Measurements from ENCODE around the gene SLIT3.

The SLIT3 gene

DNA sequence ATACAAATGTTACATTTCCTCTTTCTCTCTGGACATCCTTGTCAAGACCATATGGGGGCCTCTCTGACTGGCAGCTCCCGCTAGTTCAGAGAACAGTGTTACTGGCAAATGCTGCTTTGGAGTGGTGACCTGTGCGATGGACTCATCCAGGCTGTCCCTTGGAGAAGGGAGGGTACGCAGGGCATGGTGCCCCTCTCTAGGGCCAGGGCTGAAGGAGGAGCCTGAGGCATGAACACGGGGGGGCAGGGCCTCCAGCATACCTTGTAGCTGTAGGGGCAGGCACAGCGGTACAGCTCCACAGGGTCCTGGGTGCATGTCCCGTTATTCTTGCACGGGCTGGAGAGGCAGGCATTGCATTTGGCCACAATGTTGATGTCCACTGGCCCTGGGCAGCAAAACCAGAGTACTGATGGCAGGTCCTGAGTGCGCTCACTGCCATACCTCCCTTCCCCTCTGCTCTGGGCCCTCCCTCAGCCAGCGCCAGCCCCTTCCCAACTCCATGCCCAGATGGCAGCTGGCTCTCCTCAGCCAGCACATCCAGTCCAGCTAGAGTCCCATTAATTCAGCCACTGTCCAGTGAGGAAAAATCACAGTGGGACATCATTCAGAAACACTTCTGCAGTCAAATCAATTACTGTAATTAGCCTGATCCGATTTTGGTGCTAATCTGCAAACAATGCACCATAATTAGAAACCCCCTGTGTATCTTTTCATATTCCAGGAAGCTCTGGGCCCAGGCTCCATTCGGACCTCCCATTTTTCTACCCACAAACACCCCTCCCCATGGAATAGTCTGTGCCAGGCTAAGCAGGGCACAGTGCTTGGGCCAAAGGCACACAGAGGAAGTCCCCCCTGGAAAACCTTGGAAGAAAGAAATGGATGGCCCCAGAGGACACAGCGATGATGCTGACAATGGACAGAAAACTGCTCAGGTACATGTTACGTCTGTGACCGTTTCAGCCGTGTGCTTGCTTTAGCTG, 592.9 kb downstream of the SLIT3 start:
- Histone ChIP-seq H3K9ac (ENCODE audit: low read depth in 1 of 2, low read length in 2 of 2) (no peak overlapping the region), H3K9me3 (ENCODE audit: control insufficient read depth in 2 of 2, low read length in 2 of 2) (no peaks in the 10 kb centered on the region), H3K27me3 (ENCODE audit: control insufficient read depth in 2 of 2, insufficient read depth in 2 of 2, low read length in 2 of 2) (no peaks in the 10 kb centered on the region), H3K4me1 (ENCODE audit: control insufficient read depth in 2 of 2, insufficient read depth in 2 of 2, low read length in 2 of 2) (no peaks in the 10 kb centered on the region), H3K27ac (ENCODE audit: low read depth in 2 of 2, low read length in 2 of 2) (no peak overlapping the region), H3K4me3 (ENCODE audit: low read length in 2 of 2) (no peak overlapping the region), H3K36me3 (ENCODE audit: control insufficient read depth in 2 of 2, insufficient read depth in 2 of 2, low read length in 2 of 2) (peaks cover under 1 to 1% of the 10 kb centered on the region in 2 donors)

DNA sequence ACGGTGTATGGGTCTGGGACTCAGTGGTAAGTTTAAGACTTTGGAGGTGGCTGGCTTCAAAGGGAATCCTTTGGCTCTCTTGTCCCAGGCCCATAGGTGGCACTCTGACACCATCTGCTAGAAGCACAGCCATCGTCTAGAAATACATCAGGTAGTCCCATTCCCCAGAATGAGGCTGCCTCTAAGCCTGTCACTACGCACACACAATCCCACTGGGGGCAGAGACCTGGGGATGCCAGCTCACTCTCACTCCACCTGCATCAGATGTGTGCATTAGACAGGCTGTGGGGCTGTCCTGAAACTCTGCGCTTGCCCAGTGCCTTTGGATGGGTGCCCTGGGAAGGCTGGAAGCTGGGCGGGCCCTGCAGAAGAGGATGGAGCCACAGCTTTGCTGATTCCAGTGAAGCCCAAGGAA, 594.3 kb downstream of the SLIT3 start:
- no peak overlapping the region for H3K4me3 ChIP-seq (ENCODE audit: low read length in 2 of 2)
- no peak overlapping the region for H3K27ac ChIP-seq (ENCODE audit: low read depth in 2 of 2, low read length in 2 of 2)
- H3K36me3 ChIP-seq (ENCODE audit: control insufficient read depth in 2 of 2, insufficient read depth in 2 of 2, low read length in 2 of 2), result peaks cover 1 to 2% of the 10 kb centered on the region in 2 donors
- no peaks in the 10 kb centered on the region for H3K4me1 ChIP-seq (ENCODE audit: control insufficient read depth in 2 of 2, insufficient read depth in 2 of 2, low read length in 2 of 2)
- no peaks in the 10 kb centered on the region for H3K27me3 ChIP-seq (ENCODE audit: control insufficient read depth in 2 of 2, insufficient read depth in 2 of 2, low read length in 2 of 2)
- H3K9me3 ChIP-seq (ENCODE audit: control insufficient read depth in 2 of 2, low read length in 2 of 2), result no peaks in the 10 kb centered on the region
- no peak overlapping the region for H3K9ac ChIP-seq (ENCODE audit: low read depth in 1 of 2, low read length in 2 of 2)

DNA sequence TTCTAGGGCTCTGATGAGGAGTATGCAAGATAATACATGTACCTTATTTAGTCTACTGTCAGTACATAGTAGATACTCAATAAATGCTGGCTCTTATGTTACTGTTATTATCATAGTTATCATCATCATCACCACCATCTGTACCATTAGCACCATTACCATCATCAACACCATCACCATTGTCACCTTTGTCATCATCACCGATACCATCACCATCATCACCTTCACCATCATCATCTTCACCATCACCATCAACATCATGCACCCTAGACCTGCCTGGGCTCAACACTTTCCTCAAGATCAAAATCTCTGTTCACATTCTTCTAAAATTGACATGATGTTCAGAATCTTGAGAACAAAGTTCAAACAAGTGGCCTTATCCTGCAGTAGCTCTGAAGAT, 595.6 kb downstream of the SLIT3 start:
- Histone ChIP-seq H3K36me3 (ENCODE audit: control insufficient read depth in 2 of 2, insufficient read depth in 2 of 2, low read length in 2 of 2) (peaks cover 1 to 2% of the 10 kb centered on the region in 2 donors), H3K9me3 (ENCODE audit: control insufficient read depth in 2 of 2, low read length in 2 of 2) (no peaks in the 10 kb centered on the region), H3K27me3 (ENCODE audit: control insufficient read depth in 2 of 2, insufficient read depth in 2 of 2, low read length in 2 of 2) (no peaks in the 10 kb centered on the region), H3K9ac (ENCODE audit: low read depth in 1 of 2, low read length in 2 of 2) (no peak overlapping the region), H3K27ac (ENCODE audit: low read depth in 2 of 2, low read length in 2 of 2) (no peak overlapping the region), H3K4me1 (ENCODE audit: control insufficient read depth in 2 of 2, insufficient read depth in 2 of 2, low read length in 2 of 2) (no peaks in the 10 kb centered on the region), H3K4me3 (ENCODE audit: low read length in 2 of 2) (no peak overlapping the region)

DNA sequence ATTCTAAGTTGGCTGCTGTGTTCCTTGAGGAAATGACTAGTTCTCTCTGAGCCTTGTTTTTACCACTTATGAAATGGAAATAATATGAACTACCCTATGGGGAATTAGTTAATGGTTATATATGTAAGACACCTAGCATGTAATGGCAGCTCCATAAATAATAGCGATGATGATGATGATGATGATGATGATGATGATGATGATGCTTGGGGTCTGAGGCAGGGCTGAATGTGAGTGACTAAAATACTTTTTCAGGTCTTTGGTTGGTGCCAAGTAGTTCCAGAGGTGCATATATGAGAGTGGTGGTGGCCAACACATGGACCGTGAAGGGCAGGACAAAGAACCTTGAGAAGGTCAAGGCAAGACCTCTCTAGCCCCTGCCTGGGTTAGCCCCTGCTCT, 598.4 kb downstream of the SLIT3 start:
- peaks cover 0 to 3% of the 10 kb centered on the region in 2 donors for H3K4me1 ChIP-seq (ENCODE audit: control insufficient read depth in 2 of 2, insufficient read depth in 2 of 2, low read length in 2 of 2)
- no peaks in the 10 kb centered on the region for H3K9me3 ChIP-seq (ENCODE audit: control insufficient read depth in 2 of 2, low read length in 2 of 2)
- H3K4me3 ChIP-seq (ENCODE audit: low read length in 2 of 2), result no peak overlapping the region
- H3K27ac ChIP-seq (ENCODE audit: low read depth in 2 of 2, low read length in 2 of 2), result no peak overlapping the region
- no peaks in the 10 kb centered on the region for H3K27me3 ChIP-seq (ENCODE audit: control insufficient read depth in 2 of 2, insufficient read depth in 2 of 2, low read length in 2 of 2)
- H3K9ac ChIP-seq (ENCODE audit: low read depth in 1 of 2, low read length in 2 of 2), result no peak overlapping the region
- peaks cover 1 to 2% of the 10 kb centered on the region in 2 donors for H3K36me3 ChIP-seq (ENCODE audit: control insufficient read depth in 2 of 2, insufficient read depth in 2 of 2, low read length in 2 of 2)

DNA sequence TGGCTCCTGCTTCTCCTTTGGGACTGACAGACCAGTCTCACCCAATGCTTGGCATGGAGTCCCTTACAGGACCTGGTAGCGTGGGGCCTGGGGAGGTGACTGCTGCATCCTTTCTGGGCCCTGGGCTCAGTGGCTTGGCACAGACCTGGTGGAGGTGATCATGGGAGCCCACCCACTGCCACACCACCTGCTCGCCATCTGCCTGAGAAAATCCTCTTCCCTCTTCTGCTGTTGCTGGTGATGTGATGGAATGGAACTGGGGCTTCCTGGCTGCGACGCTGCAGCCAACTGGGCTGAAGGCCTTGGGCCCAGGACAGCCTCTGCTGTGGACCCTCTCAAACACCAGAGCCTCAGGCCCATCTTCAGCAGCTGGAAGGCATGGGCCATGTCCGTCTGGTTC, 599.3 kb downstream of the SLIT3 start:
- H3K4me3 ChIP-seq (ENCODE audit: low read length in 2 of 2), result no peak overlapping the region
- H3K27me3 ChIP-seq (ENCODE audit: control insufficient read depth in 2 of 2, insufficient read depth in 2 of 2, low read length in 2 of 2), result no peaks in the 10 kb centered on the region
- H3K36me3 ChIP-seq (ENCODE audit: control insufficient read depth in 2 of 2, insufficient read depth in 2 of 2, low read length in 2 of 2), result peaks cover under 1 to 2% of the 10 kb centered on the region in 2 donors
- H3K27ac ChIP-seq (ENCODE audit: low read depth in 2 of 2, low read length in 2 of 2), result no peak overlapping the region
- H3K4me1 ChIP-seq (ENCODE audit: control insufficient read depth in 2 of 2, insufficient read depth in 2 of 2, low read length in 2 of 2), result peaks cover 0 to 3% of the 10 kb centered on the region in 2 donors
- H3K9me3 ChIP-seq (ENCODE audit: control insufficient read depth in 2 of 2, low read length in 2 of 2), result no peaks in the 10 kb centered on the region
- H3K9ac ChIP-seq (ENCODE audit: low read depth in 1 of 2, low read length in 2 of 2), result no peak overlapping the region

DNA sequence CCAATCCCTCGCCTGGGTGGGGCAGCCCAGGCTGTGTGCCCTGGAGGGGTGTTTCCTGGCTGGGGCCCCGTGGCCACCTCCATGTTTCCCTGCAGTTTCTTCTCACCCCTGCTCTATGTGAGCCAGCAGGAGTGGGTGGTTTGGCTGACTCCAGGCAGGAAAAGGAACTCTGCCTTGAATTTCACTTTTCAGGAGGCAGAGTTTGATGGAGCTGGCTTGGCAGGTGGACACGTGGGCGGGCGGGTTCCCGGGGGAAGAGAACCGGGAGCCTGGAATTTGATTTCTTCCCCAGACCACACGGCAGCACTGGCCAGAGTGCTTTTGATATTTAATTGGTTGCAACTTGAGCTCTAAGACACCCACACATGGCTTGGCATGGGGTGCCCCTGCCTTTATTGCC, 601.9 kb downstream of the SLIT3 start:
- no peaks in the 10 kb centered on the region for H3K9me3 ChIP-seq (ENCODE audit: control insufficient read depth in 2 of 2, low read length in 2 of 2)
- H3K9ac ChIP-seq (ENCODE audit: low read depth in 1 of 2, low read length in 2 of 2), result no peak overlapping the region
- no peak overlapping the region for H3K27ac ChIP-seq (ENCODE audit: low read depth in 2 of 2, low read length in 2 of 2)

DNA sequence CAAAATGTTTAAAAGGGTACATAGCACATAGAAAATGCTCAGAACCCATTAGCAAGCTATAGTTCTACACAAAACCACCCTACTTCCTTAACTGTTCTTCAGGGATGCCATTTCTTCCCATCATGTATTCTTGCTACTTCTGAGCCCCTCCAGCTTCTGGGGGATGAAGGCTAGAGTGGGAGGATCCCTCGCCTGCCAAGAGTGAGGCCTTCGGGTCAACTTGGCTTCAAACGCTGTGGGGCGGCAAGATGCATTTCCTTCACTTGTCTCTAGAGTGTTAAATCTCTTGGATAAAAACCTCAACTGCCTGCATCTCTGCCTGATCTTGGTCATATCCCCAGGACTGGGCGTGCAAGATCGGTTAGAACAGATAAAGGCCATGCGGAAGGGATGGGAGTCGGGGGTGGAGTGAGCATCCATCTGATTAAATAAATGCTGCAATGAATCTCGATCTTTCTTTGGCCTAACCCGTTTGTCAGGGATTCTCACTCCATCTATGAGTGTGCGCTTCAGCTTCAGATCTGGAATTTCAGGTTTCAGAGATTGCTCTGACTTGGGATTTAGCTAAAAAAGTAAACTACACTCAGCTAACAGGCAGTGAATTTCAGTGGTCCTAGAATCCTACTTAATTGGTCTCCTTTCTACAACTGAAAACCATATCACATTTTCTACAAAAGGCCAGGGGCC, 603.8 kb downstream of the SLIT3 start:
- Histone ChIP-seq H3K4me1 (ENCODE audit: control insufficient read depth in 2 of 2, insufficient read depth in 2 of 2, low read length in 2 of 2) (peaks cover 0 to 3% of the 10 kb centered on the region in 2 donors), H3K27ac (ENCODE audit: low read depth in 2 of 2, low read length in 2 of 2) (no peak overlapping the region), H3K27me3 (ENCODE audit: control insufficient read depth in 2 of 2, insufficient read depth in 2 of 2, low read length in 2 of 2) (no peaks in the 10 kb centered on the region), H3K9me3 (ENCODE audit: control insufficient read depth in 2 of 2, low read length in 2 of 2) (no peaks in the 10 kb centered on the region), H3K36me3 (ENCODE audit: control insufficient read depth in 2 of 2, insufficient read depth in 2 of 2, low read length in 2 of 2) (no peaks in the 10 kb centered on the region), H3K4me3 (ENCODE audit: low read length in 2 of 2) (no peak overlapping the region), H3K9ac (ENCODE audit: low read depth in 1 of 2, low read length in 2 of 2) (no peak overlapping the region)

More for the DNA sequence above, 601.9 kb downstream of the SLIT3 start:
- Histone ChIP-seq H3K27me3 (ENCODE audit: control insufficient read depth in 2 of 2, insufficient read depth in 2 of 2, low read length in 2 of 2) (no peaks in the 10 kb centered on the region), H3K36me3 (ENCODE audit: control insufficient read depth in 2 of 2, insufficient read depth in 2 of 2, low read length in 2 of 2) (peaks cover 0 to 2% of the 10 kb centered on the region in 2 donors), H3K4me1 (ENCODE audit: control insufficient read depth in 2 of 2, insufficient read depth in 2 of 2, low read length in 2 of 2) (peaks cover 0 to 3% of the 10 kb centered on the region in 2 donors), H3K4me3 (ENCODE audit: low read length in 2 of 2) (no peak overlapping the region)

DNA sequence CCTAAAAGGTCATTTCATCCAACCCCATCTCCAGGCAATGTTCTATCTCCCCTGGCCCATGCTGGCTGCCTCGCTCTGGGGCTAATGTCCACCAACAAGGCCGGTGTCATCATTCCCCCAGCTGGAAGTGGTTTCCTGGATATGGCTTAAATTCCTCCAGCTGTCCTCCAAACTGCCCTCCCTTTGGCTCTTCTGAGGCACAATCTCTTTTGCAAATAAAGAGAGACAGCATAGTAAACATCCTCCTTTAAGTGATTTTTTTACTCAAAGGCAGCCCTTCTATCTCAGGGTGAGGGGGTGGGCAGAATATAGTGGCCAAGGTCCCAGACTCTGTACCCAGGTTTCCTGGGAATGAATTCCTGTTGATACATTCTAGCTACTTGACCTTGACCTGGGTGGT, 604.3 kb downstream of the SLIT3 start:
- Histone ChIP-seq H3K4me3 (ENCODE audit: low read length in 2 of 2) (no peak overlapping the region), H3K27me3 (ENCODE audit: control insufficient read depth in 2 of 2, insufficient read depth in 2 of 2, low read length in 2 of 2) (no peaks in the 10 kb centered on the region), H3K9me3 (ENCODE audit: control insufficient read depth in 2 of 2, low read length in 2 of 2) (no peaks in the 10 kb centered on the region), H3K4me1 (ENCODE audit: control insufficient read depth in 2 of 2, insufficient read depth in 2 of 2, low read length in 2 of 2) (peaks cover 0 to 3% of the 10 kb centered on the region in 2 donors), H3K9ac (ENCODE audit: low read depth in 1 of 2, low read length in 2 of 2) (no peak overlapping the region), H3K27ac (ENCODE audit: low read depth in 2 of 2, low read length in 2 of 2) (no peak overlapping the region), H3K36me3 (ENCODE audit: control insufficient read depth in 2 of 2, insufficient read depth in 2 of 2, low read length in 2 of 2) (no peaks in the 10 kb centered on the region)

DNA sequence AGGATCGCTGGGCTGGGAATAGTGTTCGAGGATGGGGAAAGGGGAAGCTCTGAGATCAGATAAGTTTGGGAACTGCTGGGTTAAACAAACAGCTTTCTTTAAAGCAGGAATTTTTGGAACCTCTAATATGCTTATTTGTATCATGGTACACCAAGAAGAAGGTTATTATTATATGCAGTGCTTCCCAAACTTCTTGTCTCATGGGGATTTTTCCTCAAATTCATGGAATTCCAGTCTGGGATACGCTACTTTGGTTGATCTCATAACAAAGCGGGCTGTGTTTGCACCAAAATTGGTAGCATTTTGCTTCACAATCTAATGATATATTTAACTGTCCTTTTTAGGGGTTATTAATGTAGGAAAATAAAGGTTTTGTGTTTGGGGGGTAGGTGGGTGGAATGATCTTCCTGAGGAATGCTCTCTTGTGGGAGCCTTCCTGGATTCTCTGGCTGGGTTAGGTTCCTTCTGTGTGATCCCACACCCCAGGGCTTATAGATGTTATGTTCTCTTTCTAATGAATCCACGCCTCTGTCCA, 605.6 kb downstream of the SLIT3 start:
- Histone ChIP-seq H3K36me3 (ENCODE audit: control insufficient read depth in 2 of 2, insufficient read depth in 2 of 2, low read length in 2 of 2) (no peaks in the 10 kb centered on the region), H3K27ac (ENCODE audit: low read depth in 2 of 2, low read length in 2 of 2) (no peak overlapping the region), H3K9me3 (ENCODE audit: control insufficient read depth in 2 of 2, low read length in 2 of 2) (no peaks in the 10 kb centered on the region), H3K4me3 (ENCODE audit: low read length in 2 of 2) (no peak overlapping the region), H3K9ac (ENCODE audit: low read depth in 1 of 2, low read length in 2 of 2) (no peak overlapping the region), H3K4me1 (ENCODE audit: control insufficient read depth in 2 of 2, insufficient read depth in 2 of 2, low read length in 2 of 2) (peaks cover 0 to 3% of the 10 kb centered on the region in 2 donors), H3K27me3 (ENCODE audit: control insufficient read depth in 2 of 2, insufficient read depth in 2 of 2, low read length in 2 of 2) (no peaks in the 10 kb centered on the region)

DNA sequence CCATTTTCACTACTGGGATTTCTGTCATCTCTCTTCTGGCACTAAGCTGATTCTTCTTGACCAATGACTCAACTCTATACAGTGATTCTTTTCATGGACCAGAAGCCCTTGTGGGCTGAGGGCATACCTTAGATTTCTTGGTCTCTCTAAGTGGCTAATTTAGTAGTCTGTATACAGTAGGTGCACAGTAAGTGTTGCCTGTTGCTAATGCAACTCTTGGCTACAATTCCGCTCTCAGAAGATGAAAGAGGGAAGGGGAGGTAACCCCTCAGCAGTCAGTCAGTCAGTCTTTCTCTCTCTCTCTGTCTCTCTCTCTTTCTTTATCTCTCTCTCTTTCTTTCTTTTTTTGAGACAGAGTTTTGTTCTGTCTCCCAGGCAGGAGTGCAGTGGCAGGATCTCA, 606.6 kb downstream of the SLIT3 start:
- Histone ChIP-seq H3K36me3 (ENCODE audit: control insufficient read depth in 2 of 2, insufficient read depth in 2 of 2, low read length in 2 of 2) (no peaks in the 10 kb centered on the region), H3K4me1 (ENCODE audit: control insufficient read depth in 2 of 2, insufficient read depth in 2 of 2, low read length in 2 of 2) (peaks cover 0 to 2% of the 10 kb centered on the region in 2 donors), H3K9me3 (ENCODE audit: control insufficient read depth in 2 of 2, low read length in 2 of 2) (no peaks in the 10 kb centered on the region), H3K27me3 (ENCODE audit: control insufficient read depth in 2 of 2, insufficient read depth in 2 of 2, low read length in 2 of 2) (no peaks in the 10 kb centered on the region), H3K4me3 (ENCODE audit: low read length in 2 of 2) (no peak overlapping the region), H3K27ac (ENCODE audit: low read depth in 2 of 2, low read length in 2 of 2) (no peak overlapping the region), H3K9ac (ENCODE audit: low read depth in 1 of 2, low read length in 2 of 2) (no peak overlapping the region)
